BJ (cell line): ENCODE measurements around the gene CFHR4. TPM values are rescaled to one million over a fixed set of nuclear protein-coding genes. Genes with fewer than 3 reads are reported as not detected.
"Not testable (repeated sequence)": the region's sequence is repeated elsewhere in the genome, so short reads cannot be mapped to it uniquely, and the experiment has no call there.

ENCODE experiments used
- CTCF ChIA-PET: fragments of 350-600 bp; formaldehyde crosslinking; extraction: SDS; loops from one replicate; lab custom pipeline; 2021; ENCODE audit warnings: antibody characterized with exemption, inconsistent platforms; lab: Yijun Ruan, JAX
- POLR2A ChIA-PET: fragments of 300-600 bp; sonication (Branson Sonifier 250); formaldehyde crosslinking; extraction: SDS; loops from one replicate; lab custom pipeline; 2021; ENCODE audit warnings: antibody characterized with exemption; lab: Charles Lee
- DNase-seq: peaks from one replicate; pipeline ENCODE4 v3.0.0-alpha.2; 2011; ENCODE audit warnings: low read depth
- H3K27me3 ChIP-seq: 2 replicates; pipeline ENCODE4 v1.6.0; 2011; ENCODE audit warnings: low read length; ENCODE audit not compliant: control insufficient read depth, insufficient read depth
- H3K36me3 ChIP-seq: 2 replicates; pipeline ENCODE4 v1.5.1; 2011; ENCODE audit warnings: low read length; ENCODE audit not compliant: control insufficient read depth, insufficient read depth
- H3K4me3 ChIP-seq: 2 replicates; pipeline ENCODE4 v1.5.1; 2011; ENCODE audit warnings: low read depth, mild to moderate bottlenecking, control low read depth, low read length
- CTCF ChIP-seq: IDR thresholded peaks from 2 replicates; pipeline ENCODE4 v1.5.1; 2011; ENCODE audit warnings: low read depth, mild to moderate bottlenecking, control low read depth, inconsistent platforms, low read length, moderate library complexity; ENCODE audit not compliant: insufficient read depth
- polyA plus RNA-seq: library from polyadenylated mRNA; depleted of rRNA; stranded (reverse); fragments of >200 nt; gene quantifications from 2 replicates; pipeline ENCODE4 v1.2.3, GENCODE V29; 2011

CFHR4 gene
- polyA plus RNA-seq, 1 experiment, result not detected

- H3K36me3 ChIP-seq, result no peaks in the 10 kb centered on the region
- ChIA-PET POLR2A (no interaction called here), CTCF (interaction anchor here (0.7 kb wide), 1 partner anchor 10 kb away, joined by 3 read pairs; the partner anchor contains the start of gene CFHR4)
- no peak for DNase-seq
- peak overlapping the region; percentile 27 for H3K4me3 ChIP-seq
- no peaks in the 10 kb centered on the region for H3K27me3 ChIP-seq
- no peak for TF ChIP-seq CTCF
Measured at GRCh38 chr1:196877964-196878363, 9.9 kb upstream of the CFHR4 start.

GRCh38 chr1:196886560-196886959, 1.3 kb upstream of the CFHR4 start:
- POLR2A ChIA-PET, CTCF ChIA-PET, H3K36me3 ChIP-seq, H3K27me3 ChIP-seq, DNase-seq, H3K4me3 ChIP-seq: not testable (repeated sequence)

- Histone ChIP-seq H3K4me3 (no peak overlapping the region), H3K36me3 (no peaks in the 10 kb centered on the region), H3K27me3 (no peaks in the 10 kb centered on the region)
- no peak for TF ChIP-seq CTCF
- DNase-seq, result no peak
- ChIA-PET POLR2A (no interaction called here), CTCF (interaction anchor here (0.6 to 0.8 kb wide), 2 partner anchors 16 to 87 kb away, joined by 3 read pairs; partner anchors contain the start of gene CFHR5)
Measured at GRCh38 chr1:196890668-196891067, 2.8 kb downstream of the CFHR4 start.

- TF ChIP-seq CTCF, result no peak
- no peaks in the 10 kb centered on the region for H3K36me3 ChIP-seq
- H3K27me3 ChIP-seq, result no peaks in the 10 kb centered on the region
- H3K4me3 ChIP-seq, result no peak overlapping the region
- ChIA-PET POLR2A (no interaction called here), CTCF (interaction anchor here (0.6 to 0.8 kb wide), 2 partner anchors 16 to 86 kb away, joined by 3 read pairs; partner anchors contain the start of gene CFHR5)
- DNase-seq, result no peak
Measured at GRCh38 chr1:196891251-196891650, 3.4 kb downstream of the CFHR4 start.

GRCh38 chr1:196896355-196896754, 8.5 kb downstream of the CFHR4 start:
- no peak for DNase-seq
- H3K36me3 ChIP-seq, result no peaks in the 10 kb centered on the region
- ChIA-PET POLR2A (no interaction called here), CTCF (interaction anchor here (1.0 kb wide), 1 partner anchor 27 kb away, joined by 3 read pairs; no protein-coding TSS in a partner anchor)
- TF ChIP-seq CTCF, result no peak
- H3K27me3 ChIP-seq, result peaks cover 6% of the 10 kb centered on the region
- H3K4me3 ChIP-seq, result no peak overlapping the region
